HepG2 (cell line): ENCODE data around the gene MIF4GD. TPM values are rescaled to one million over a fixed set of nuclear protein-coding genes. Genes with fewer than 3 reads are reported as not detected.

Experiments
- GATAD2A ChIP-seq: IDR thresholded peaks from 2 replicates; pipeline ENCODE4 v1.6.1; 2016
- RBFOX2 ChIP-seq: fragments of 200-400 bp; formaldehyde crosslinking; IDR thresholded peaks from 2 replicates; pipeline ENCODE4 v1.6.1; 2017; ENCODE audit warnings: low read depth, mild to moderate bottlenecking, low read length
- RNF2 ChIP-seq: fragments of 450-650 bp; conservative IDR thresholded peaks from 2 replicates; pipeline ENCODE4 v1.6.1; 2016; ENCODE audit warnings: low read depth
- SOX5 ChIP-seq: IDR thresholded peaks from 2 replicates; pipeline ENCODE4 v1.6.1; 2016; ENCODE audit warnings: borderline replicate concordance
- U2AF2 ChIP-seq: fragments of 200-400 bp; formaldehyde crosslinking; IDR thresholded peaks from 2 replicates; pipeline ENCODE4 v1.6.1; 2017; ENCODE audit warnings: low read depth, mild to moderate bottlenecking, low read length
- YY1 ChIP-seq: IDR thresholded peaks from 2 replicates; pipeline ENCODE4 v1.6.1; 2011; ENCODE audit warnings: low read length, low read depth, moderate library complexity, mild to moderate bottlenecking; ENCODE audit not compliant: insufficient read depth, insufficient replicate concordance
- ZMAT3 ChIP-seq: sonication (generic); formaldehyde crosslinking; conservative IDR thresholded peaks from 2 replicates; pipeline ENCODE4 v1.7.0; 2021; ENCODE audit warnings: missing genetic modification reagents
- ZNF3 ChIP-seq: IDR thresholded peaks from 2 replicates; pipeline ENCODE4 v1.7.0; 2017; ENCODE audit warnings: inconsistent platforms
- ZNF484 ChIP-seq: sonication (generic); formaldehyde crosslinking; IDR thresholded peaks from 2 replicates; pipeline ENCODE4 v1.5.1; 2020; ENCODE audit warnings: mild to moderate bottlenecking, low read depth, missing genetic modification reagents, borderline replicate concordance
- ZNF530 ChIP-seq: sonication (generic); formaldehyde crosslinking; IDR thresholded peaks from 2 replicates; pipeline ENCODE4 v1.5.0; 2020; ENCODE audit warnings: low read depth, mild to moderate bottlenecking, missing genetic modification reagents
- ZNF546 ChIP-seq: sonication (generic); formaldehyde crosslinking; conservative IDR thresholded peaks from 2 replicates; pipeline ENCODE4 v1.8.1; 2023; ENCODE audit warnings: mild to moderate bottlenecking, missing genetic modification reagents
- ZNF558 ChIP-seq: sonication (generic); formaldehyde crosslinking; IDR thresholded peaks from 2 replicates; pipeline ENCODE4 v1.9.0; 2022; ENCODE audit warnings: mild to moderate bottlenecking, missing genetic modification reagents, borderline replicate concordance
- ZNF746 ChIP-seq: sonication (generic); formaldehyde crosslinking; IDR thresholded peaks from 2 replicates; pipeline ENCODE4 v1.8.0; 2022; ENCODE audit warnings: mild to moderate bottlenecking, missing genetic modification reagents
- ZNF777 ChIP-seq: sonication (generic); formaldehyde crosslinking; IDR thresholded peaks from 2 replicates; pipeline ENCODE4 v1.4.0; 2020; ENCODE audit warnings: missing genetic modification reagents
- polyA plus RNA-seq, 8 experiments: library from polyadenylated mRNA; depleted of rRNA in 3 of 8; stranded (reverse) in 7 of 8; unstranded in 1 of 8; fragments of >200 nt; fragmentation: Illumina TruSeq in 4 of 8; extraction: Trizol in 4 of 8; gene quantifications; 2 replicates each; pipeline versions ENCODE4 v1.2.1 to v1.2.3, GENCODE V29; 2011 to 2016; ENCODE audit warnings: low read depth in 4 of 8, missing spikeins in 1 of 8, mixed read lengths in 1 of 8; ENCODE audit not compliant: insufficient read depth in 1 of 8
- total RNA-seq, 5 experiments: library from RNA; depleted of rRNA; stranded (reverse); fragments of >200 nt; fragmentation: Illumina TruSeq; extraction: Trizol; gene quantifications; 2 replicates each; pipeline ENCODE4 v1.2.3, GENCODE V29; 2016; ENCODE audit warnings: low read depth in 1 of 5
- TF ChIP-seq, protein P1 (sequence below), 2 experiments: sonication (generic) in 1 of 2; formaldehyde crosslinking in 1 of 2; IDR thresholded peaks; 2 replicates each; pipeline versions ENCODE4 v1.6.1 to v1.9.0; 2014 to 2022; ENCODE audit warnings: antibody characterized with exemption in 1 of 2, borderline replicate concordance in 1 of 2, inconsistent platforms in 1 of 2, low read depth in 1 of 2, missing genetic modification reagents in 1 of 2
- TF ChIP-seq, protein P2 (sequence below): sonication (generic); formaldehyde crosslinking; IDR thresholded peaks from 2 replicates; pipeline ENCODE4 v1.4.0; 2020; ENCODE audit warnings: mild to moderate bottlenecking, missing genetic modification reagents
- TF ChIP-seq, protein P3 (sequence below), 2 experiments: fragments of 450-650 bp in 1 of 2; sonication (generic) in 1 of 2; formaldehyde crosslinking; IDR thresholded peaks; 2 replicates each; pipeline versions ENCODE4 v1.5.0 to v1.8.0; 2020 to 2022; ENCODE audit warnings: mild to moderate bottlenecking in 1 of 2, missing genetic modification reagents in 1 of 2

Gene MIF4GD
- total and polyA plus RNA-seq, 2 of the 13 experiments (the other 11 are each of a cell fraction or from before 2014, with no cell fraction given), result 14.0 to 28.0 TPM

DNA sequence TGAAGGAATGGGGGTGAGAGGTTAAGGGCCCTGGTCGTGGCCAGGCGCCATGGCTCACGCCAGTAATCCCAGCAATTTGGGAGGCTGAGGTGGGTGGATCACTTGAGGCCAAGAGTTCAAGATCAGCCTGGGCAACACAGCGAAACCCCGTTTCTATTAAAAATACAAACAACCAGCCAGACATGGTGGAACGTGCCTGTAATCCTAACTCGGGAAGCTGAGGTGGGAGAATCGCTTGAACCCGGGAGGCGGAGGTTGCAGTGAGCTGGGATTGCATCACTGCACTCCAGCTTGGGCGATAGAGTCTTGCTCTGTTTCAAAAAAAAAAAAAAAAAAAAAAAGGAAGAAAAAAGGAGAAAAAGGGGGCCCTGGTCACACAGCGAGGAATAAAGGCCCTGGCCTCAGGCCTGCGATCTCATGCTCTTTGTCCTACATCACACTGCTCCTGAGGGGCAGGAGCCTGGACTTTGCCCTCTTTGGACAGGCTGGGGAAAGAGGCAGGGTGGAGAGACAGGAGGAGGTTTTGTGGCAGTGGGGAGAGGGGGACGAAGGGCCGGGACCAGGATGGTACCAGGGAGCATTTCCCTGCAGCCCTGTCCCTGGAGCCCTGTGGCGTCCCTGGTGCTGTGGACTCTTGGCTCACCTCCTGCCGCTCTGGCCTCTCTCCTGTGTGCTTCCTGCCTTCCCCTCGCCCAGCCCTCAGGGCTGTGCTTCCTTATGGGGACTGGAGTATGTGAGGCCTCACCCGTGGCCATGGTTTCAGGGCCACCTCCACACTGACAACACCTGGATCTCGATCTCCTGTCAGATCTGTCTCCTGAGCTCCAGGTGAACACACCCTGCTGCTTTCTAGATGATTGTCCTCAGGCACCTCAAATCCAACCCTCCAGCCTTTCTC is 38.0 kb upstream of the MIF4GD start (continued):
- TF ChIP-seq ZNF3, result no peak; the same call in none of the 2 replicates
- TF ChIP-seq, protein P1, sequence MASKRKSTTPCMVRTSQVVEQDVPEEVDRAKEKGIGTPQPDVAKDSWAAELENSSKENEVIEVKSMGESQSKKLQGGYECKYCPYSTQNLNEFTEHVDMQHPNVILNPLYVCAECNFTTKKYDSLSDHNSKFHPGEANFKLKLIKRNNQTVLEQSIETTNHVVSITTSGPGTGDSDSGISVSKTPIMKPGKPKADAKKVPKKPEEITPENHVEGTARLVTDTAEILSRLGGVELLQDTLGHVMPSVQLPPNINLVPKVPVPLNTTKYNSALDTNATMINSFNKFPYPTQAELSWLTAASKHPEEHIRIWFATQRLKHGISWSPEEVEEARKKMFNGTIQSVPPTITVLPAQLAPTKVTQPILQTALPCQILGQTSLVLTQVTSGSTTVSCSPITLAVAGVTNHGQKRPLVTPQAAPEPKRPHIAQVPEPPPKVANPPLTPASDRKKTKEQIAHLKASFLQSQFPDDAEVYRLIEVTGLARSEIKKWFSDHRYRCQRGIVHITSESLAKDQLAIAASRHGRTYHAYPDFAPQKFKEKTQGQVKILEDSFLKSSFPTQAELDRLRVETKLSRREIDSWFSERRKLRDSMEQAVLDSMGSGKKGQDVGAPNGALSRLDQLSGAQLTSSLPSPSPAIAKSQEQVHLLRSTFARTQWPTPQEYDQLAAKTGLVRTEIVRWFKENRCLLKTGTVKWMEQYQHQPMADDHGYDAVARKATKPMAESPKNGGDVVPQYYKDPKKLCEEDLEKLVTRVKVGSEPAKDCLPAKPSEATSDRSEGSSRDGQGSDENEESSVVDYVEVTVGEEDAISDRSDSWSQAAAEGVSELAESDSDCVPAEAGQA (IDR thresholded peaks at IDR 0.05; ENCODE audit: low read depth), result no peak
- TF ChIP-seq, protein P1 (CRISPR knock-in tag; IDR thresholded peaks at IDR 0.05; ENCODE audit: borderline replicate concordance), result no peak; the same call in 1 of the 2 replicates
- peak; percentile 88 for TF ChIP-seq GATAD2A
- peak; percentile 76; the same call in 1 of the 2 replicates for TF ChIP-seq ZNF746 (CRISPR knock-in tag)
- TF ChIP-seq ZNF530 (CRISPR knock-in tag), result no peak
- no peak; the same call in 1 of the 2 replicates for TF ChIP-seq ZNF777
- TF ChIP-seq, protein P2, sequence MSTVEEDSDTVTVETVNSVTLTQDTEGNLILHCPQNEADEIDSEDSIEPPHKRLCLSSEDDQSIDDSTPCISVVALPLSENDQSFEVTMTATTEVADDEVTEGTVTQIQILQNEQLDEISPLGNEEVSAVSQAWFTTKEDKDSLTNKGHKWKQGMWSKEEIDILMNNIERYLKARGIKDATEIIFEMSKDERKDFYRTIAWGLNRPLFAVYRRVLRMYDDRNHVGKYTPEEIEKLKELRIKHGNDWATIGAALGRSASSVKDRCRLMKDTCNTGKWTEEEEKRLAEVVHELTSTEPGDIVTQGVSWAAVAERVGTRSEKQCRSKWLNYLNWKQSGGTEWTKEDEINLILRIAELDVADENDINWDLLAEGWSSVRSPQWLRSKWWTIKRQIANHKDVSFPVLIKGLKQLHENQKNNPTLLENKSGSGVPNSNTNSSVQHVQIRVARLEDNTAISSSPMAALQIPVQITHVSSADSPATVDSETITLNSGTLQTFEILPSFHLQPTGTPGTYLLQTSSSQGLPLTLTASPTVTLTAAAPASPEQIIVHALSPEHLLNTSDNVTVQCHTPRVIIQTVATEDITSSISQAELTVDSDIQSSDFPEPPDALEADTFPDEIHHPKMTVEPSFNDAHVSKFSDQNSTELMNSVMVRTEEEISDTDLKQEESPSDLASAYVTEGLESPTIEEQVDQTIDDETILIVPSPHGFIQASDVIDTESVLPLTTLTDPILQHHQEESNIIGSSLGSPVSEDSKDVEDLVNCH (CRISPR knock-in tag), result 0 out of 2 replicates have a peak, but pooled peaks have one; percentile 76
- no peak for TF ChIP-seq ZNF484 (CRISPR knock-in tag)
- TF ChIP-seq ZNF558 (CRISPR knock-in tag), result 0 out of 2 replicates have a peak, but pooled peaks have one; percentile 19
- TF ChIP-seq ZMAT3, result peak; percentile 90
- TF ChIP-seq U2AF2, result peak; percentile 94
- peak; percentile 52 for TF ChIP-seq YY1
- TF ChIP-seq ZNF546 (CRISPR knock-in tag), result peak; percentile 82; the same call in 1 of the 2 replicates
- peak; percentile 79 for TF ChIP-seq SOX5 (CRISPR knock-in tag)
- TF ChIP-seq, protein P3, sequence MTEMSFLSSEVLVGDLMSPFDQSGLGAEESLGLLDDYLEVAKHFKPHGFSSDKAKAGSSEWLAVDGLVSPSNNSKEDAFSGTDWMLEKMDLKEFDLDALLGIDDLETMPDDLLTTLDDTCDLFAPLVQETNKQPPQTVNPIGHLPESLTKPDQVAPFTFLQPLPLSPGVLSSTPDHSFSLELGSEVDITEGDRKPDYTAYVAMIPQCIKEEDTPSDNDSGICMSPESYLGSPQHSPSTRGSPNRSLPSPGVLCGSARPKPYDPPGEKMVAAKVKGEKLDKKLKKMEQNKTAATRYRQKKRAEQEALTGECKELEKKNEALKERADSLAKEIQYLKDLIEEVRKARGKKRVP (CRISPR knock-in tag; IDR thresholded peaks at IDR 0.05), result peak in 1 of 2 experiments; percentile 76; a peak in 1 of 4 replicates
- TF ChIP-seq RBFOX2, result peak; percentile 71
- no peak for TF ChIP-seq RNF2
